Lower lobe of right lung (tissue), 2 donors: ENCODE results near the gene PSAT1. TPM values are rescaled to one million over a fixed set of nuclear protein-coding genes. Genes with fewer than 3 reads are reported as not detected.

ENCODE experiments used
- ATAC-seq, 2 donors: fragments of 200-7000 bp; cut with Tn5 transposase; one replicate each; pipeline ENCODE4 v1.9.1; 2020 to 2022; ENCODE audit warnings: mild to moderate bottlenecking in 2 of 2, moderate library complexity in 2 of 2
- DNase-seq: peaks from one replicate; pipeline ENCODE4 v3.0.0-alpha.2; 2020
- H3K27ac ChIP-seq: fragments of 200-600 bp; one replicate; pipeline ENCODE4 v1.8.0; 2022
- H3K27me3 ChIP-seq: fragments of 200-600 bp; one replicate; pipeline ENCODE4 v1.8.0; 2022; ENCODE audit warnings: low read depth
- H3K36me3 ChIP-seq: fragments of 200-600 bp; one replicate; pipeline ENCODE4 v1.8.0; 2022; ENCODE audit warnings: mild to moderate bottlenecking
- H3K4me1 ChIP-seq: fragments of 200-600 bp; one replicate; pipeline ENCODE4 v1.8.0; 2022
- H3K4me3 ChIP-seq: fragments of 200-600 bp; one replicate; pipeline ENCODE4 v1.8.0; 2022; ENCODE audit warnings: mild to moderate bottlenecking
- H3K9me3 ChIP-seq: fragments of 200-600 bp; one replicate; pipeline ENCODE4 v1.8.0; 2022
- CTCF ChIP-seq: fragments of 200-600 bp; IDR thresholded peaks from one replicate; pipeline ENCODE4 v1.8.0; 2022; ENCODE audit warnings: antibody characterized with exemption, mild to moderate bottlenecking
- intact Hi-C: fragments of 100-400 bp; cut with DNase I; formaldehyde crosslinking; loops from one replicate; pipeline ENCODE4 v1.11.0; 2022
- total RNA-seq: library from RNA; stranded (reverse); fragmentation: NEBNext Ultra II Directional; extraction: Animal tissue kit (Norgen Biotek cat#: 25700); gene quantifications from one replicate; pipeline ENCODE4 v1.2.1, GENCODE V29; 2021
- donor health status: DM: no; HTN: yes; CAD: no; lungs with severe emphysema.

Gene PSAT1
- total RNA-seq, 1 donor from 2014 or later, result 10.4 TPM

GRCh38 chr9:78304357-78304756 is 7.4 kb downstream of the PSAT1 start:
- no peak for TF ChIP-seq CTCF
- DNase-seq (no peak), ATAC-seq (no peak)
- intact Hi-C loops, result no loop called here
- Histone ChIP-seq H3K9me3 (no peaks in the 10 kb centered on the region), H3K27me3 (peaks cover 14% of the 10 kb centered on the region), H3K4me3 (no peak overlapping the region), H3K27ac (no peak overlapping the region), H3K4me1 (no peaks in the 10 kb centered on the region), H3K36me3 (peaks cover 3% of the 10 kb centered on the region)

GRCh38 chr9:78306222-78307076 is 9.5 kb downstream of the PSAT1 start:
- no peak overlapping the region for H3K27ac ChIP-seq
- H3K36me3 ChIP-seq, result peaks cover 3% of the 10 kb centered on the region
- no peak overlapping the region for H3K4me3 ChIP-seq
- DNase-seq (no peak), ATAC-seq (no peak)
- no peak for TF ChIP-seq CTCF
- no peaks in the 10 kb centered on the region for H3K4me1 ChIP-seq
- no peaks in the 10 kb centered on the region for H3K27me3 ChIP-seq
- H3K9me3 ChIP-seq, result no peaks in the 10 kb centered on the region
- intact Hi-C loops, result no loop called here

GRCh38 chr9:78307360-78307759 is 10.4 kb downstream of the PSAT1 start:
- DNase-seq (no peak), ATAC-seq (no peak)

GRCh38 chr9:78309066-78309465 is 12.1 kb downstream of the PSAT1 start:
- ATAC-seq (no peak), DNase-seq (no peak)
- Histone ChIP-seq H3K4me1 (no peaks in the 10 kb centered on the region), H3K27me3 (no peaks in the 10 kb centered on the region), H3K36me3 (peaks cover 3% of the 10 kb centered on the region), H3K27ac (no peak overlapping the region), H3K4me3 (no peak overlapping the region), H3K9me3 (no peaks in the 10 kb centered on the region)
- intact Hi-C loops, result no loop called here
- TF ChIP-seq CTCF, result no peak

More at GRCh38 chr9:78307360-78307759, 10.4 kb downstream of the PSAT1 start:
- H3K9me3 ChIP-seq, result no peaks in the 10 kb centered on the region
- no peak overlapping the region for H3K4me3 ChIP-seq
- peaks cover 3% of the 10 kb centered on the region for H3K36me3 ChIP-seq
- H3K27me3 ChIP-seq, result no peaks in the 10 kb centered on the region
- H3K4me1 ChIP-seq, result no peaks in the 10 kb centered on the region
- intact Hi-C loops, result no loop called here
- TF ChIP-seq CTCF, result no peak
- H3K27ac ChIP-seq, result no peak overlapping the region

- TF ChIP-seq CTCF, result no peak
- DNase-seq (no peak), ATAC-seq (no peak)
- no peaks in the 10 kb centered on the region for H3K27me3 ChIP-seq
- H3K4me3 ChIP-seq, result no peak overlapping the region
- no peaks in the 10 kb centered on the region for H3K4me1 ChIP-seq
- peaks cover 3% of the 10 kb centered on the region for H3K36me3 ChIP-seq
- intact Hi-C loops, result no loop called here
- H3K27ac ChIP-seq, result no peak overlapping the region
- H3K9me3 ChIP-seq, result no peaks in the 10 kb centered on the region
These were observed 14.2 kb downstream of the PSAT1 start for GRCh38 chr9:78311075-78311474.
